Superior temporal gyrus (tissue), 1 donor: ENCODE data around the gene SF3B1.
"Not testable (repeated sequence)": the region's sequence is repeated elsewhere in the genome, so short reads cannot be mapped to it uniquely, and the experiment has no call there.

Experiments used
- DNase-seq: peaks from one replicate; pipeline ENCODE4 v3.0.0-alpha.2; 2016; ENCODE audit errors: extremely low spot score

The SF3B1 gene

GRCh38 chr2:197379308-197379917, 55.4 kb downstream of the SF3B1 start:
- not testable (repeated sequence) for DNase-seq

- peak; percentile 84 for DNase-seq
These were observed 56.1 kb downstream of the SF3B1 start for GRCh38 chr2:197378494-197379307.

GRCh38 chr2:197378086-197378485, 56.7 kb downstream of the SF3B1 start:
- no peak for DNase-seq

GRCh38 chr2:197377670-197378069, 57.2 kb downstream of the SF3B1 start:
- DNase-seq, result no peak

GRCh38 chr2:197372592-197372991, 62.2 kb downstream of the SF3B1 start:
- no peak for DNase-seq

DNA sequence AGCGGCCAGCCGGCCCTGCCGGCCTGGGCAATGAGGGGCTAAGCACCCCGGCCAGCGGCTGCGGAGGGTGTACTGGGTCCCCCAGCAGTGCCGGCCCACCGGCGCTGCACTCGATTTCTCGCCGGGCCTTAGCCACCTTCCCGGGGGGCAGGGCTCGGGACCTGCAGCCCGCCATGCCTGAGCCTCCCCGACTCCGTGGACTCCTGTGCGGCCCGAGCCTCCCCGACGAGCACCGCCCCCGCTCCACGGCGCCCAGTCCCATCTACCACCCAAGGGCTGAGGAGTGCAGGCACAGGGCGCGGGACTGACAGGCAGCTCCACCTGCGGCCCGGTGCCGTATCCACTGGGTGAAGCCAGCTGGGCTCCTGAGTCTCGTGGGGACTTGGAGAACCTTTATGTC, 64.2 kb downstream of the SF3B1 start:
- not testable (repeated sequence) for DNase-seq

GRCh38 chr2:197369933-197370320, 64.9 kb downstream of the SF3B1 start:
- DNase-seq, result no peak

GRCh38 chr2:197369228-197369932, 65.4 kb downstream of the SF3B1 start:
- no peak for DNase-seq

DNA sequence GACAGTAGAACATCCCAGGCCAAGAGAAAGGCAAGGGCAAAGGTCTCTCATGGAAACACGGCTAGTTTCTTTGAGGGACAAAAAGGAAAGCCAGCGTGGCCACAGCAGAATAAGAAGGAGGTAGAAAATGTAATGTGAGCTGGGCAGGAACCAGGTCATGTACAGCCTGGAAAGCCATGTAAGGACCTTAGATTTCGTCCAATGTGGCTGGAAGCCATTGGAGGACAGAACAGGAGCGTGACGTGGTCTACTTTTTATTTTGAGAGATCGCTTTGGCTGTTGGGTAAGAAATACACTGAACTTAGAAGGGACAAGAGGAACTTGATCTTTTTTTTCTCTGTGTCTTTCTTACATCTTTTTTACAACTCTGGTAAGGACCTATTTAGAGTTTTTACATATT, 66.4 kb downstream of the SF3B1 start:
- no peak for DNase-seq

DNA sequence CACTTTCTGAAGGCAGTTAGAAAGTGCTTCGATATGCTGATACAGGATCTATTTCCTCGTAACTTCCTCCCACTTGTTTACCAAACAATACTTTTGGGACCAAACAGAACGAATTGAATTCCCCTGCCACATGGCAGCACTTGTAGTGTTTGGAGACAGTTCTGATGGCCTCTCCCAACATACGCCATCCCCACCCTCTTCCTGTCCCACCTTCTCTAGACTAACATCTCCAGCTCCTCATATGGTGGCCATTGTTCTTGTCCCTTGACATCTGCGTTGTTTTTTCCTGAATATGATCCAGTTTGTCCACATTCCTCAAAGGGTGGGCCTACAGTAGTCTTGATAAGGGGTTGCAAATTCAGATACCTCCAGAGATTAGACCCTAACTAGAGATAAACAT, 70.8 kb downstream of the SF3B1 start:
- no peak for DNase-seq

GRCh38 chr2:197360744-197361156, 74.1 kb downstream of the SF3B1 start:
- no peak for DNase-seq

- no peak for DNase-seq
These were observed 75.0 kb downstream of the SF3B1 start for GRCh38 chr2:197359859-197360258.

DNA sequence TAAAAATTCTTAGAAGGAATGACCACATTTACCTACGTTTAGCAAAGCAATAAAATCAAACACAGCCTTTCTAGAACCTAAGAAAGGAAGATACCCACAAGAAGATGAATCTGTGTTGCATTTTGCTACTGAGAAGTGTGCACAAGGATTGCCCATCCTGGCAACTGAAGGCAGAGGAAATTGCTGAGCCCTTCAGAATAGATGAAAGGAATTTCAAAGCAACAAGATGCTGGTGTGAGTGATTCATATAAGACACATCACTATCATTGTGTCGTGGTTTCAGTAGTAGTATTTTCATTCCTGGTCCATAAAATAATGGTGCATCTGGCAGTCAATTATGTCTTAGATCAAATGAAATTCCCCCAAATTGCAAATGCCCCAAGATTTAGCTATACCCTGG, 75.9 kb downstream of the SF3B1 start:
- DNase-seq, result no peak

DNA sequence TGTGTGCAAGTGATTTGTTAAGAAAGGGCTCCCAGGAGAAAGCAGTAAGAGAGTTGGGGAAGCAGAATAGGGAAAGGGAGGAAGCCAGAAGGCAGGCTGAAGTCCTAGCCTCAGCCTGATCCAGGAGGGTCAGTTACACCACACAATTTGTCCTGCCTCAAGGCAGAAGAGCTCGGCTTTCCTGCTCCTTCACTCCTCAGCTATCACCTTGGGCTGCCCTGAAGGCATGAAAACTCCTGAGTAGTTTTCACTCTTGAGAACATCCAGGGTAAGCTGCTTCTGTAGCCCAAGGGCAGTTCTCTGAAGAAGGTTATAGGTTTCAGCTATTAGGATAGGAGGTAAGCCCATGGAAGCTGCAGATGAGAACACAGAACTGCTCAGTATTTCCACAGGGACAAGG, 76.8 kb downstream of the SF3B1 start:
- DNase-seq, result no peak

DNA sequence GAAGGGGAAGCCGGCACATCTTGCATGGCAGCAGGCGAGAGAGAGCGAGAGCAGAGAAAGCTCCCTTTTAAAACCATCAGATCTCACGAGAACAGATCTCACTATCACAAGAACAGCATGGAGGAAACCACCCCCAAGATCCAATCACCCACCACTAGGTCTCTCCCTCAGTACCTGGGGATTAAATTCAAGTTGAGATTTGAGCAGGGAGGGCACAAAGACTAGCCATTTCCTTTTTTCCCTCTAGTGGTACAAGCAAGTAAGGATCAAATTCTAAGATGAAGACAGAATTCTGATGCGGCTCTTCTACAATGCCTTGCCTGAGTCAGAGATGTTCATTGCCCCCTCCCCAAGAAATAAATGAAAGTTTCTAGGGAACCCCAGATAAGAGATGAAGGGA, 78.7 kb downstream of the SF3B1 start:
- DNase-seq, result no peak

GRCh38 chr2:197354169-197354558, 80.7 kb downstream of the SF3B1 start:
- no peak for DNase-seq

GRCh38 chr2:197353393-197354168, 81.2 kb downstream of the SF3B1 start:
- DNase-seq, result no peak

DNA sequence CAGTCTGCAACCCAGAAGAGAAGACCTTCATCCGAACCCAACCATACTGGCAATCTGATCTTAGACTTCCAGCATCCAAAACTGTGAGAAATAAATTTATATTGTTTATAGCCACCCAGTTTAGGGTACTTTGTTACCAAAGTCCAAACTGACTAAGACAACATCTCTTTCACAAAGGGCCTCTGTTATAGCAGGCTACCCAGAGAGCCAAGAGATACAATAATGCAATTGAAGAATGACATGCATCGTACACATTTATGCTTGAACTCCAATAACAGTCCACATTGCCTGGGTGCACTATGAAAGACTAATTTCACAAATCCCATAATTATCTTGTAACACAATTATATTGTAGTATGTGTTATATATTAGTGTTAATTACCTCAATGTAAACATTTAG, 85.1 kb downstream of the SF3B1 start:
- DNase-seq, result peak; percentile 32

DNA sequence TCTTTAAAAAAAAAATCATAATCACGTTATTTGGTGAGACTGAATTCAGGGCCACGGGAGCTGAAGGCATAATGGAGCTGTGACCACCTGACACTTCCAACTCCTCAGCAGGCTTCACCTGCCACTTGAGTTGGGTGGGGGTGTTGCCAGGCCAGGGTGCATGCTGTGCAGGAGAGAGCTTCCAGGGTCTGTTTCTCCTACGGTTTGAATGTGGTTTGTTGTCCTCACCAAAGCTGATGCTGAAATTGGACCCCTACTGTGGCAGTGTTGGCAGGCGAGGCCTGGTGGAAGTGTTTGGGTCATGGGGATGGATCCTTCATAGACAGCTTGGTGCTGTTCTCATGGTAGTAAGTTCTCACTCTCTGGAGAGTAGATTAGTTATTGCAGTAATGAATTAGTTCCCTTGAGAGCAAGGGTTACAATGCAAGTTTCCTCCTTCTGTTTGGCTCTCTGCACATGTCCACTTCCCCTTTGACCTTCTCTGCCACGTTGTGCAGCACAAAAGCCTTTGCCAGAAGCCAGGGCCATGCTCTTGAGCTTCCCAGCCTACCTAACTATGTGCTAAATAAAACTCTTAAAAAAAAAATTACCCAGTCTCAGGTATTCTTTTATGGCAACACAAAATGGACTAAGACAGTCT, 86.0 kb downstream of the SF3B1 start:
- no peak for DNase-seq

DNA sequence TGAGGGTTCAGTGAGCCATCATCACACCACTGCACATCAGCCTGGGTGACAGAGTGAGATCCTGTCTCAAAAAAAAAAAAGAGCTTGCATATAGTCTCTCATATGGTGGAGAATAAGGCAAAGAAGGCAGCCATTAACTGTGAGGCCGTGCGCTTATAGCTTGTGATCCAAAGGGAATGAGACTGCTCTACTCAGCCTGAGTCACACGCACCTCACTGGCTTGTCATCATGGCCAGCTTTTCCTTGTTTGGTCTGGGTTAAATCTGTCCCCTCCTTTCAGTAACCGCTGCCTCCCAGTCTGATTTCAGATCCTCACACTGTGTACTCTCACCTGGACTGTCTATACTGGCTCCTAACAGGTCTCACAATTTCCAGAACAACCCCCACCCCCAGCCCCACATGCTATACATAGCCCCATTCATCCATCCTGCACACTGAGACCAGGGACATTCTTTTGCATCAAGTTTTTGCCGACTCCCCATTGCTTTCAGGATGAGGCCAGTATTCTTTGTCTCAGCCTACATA, 88.9 kb downstream of the SF3B1 start:
- no peak for DNase-seq

DNA sequence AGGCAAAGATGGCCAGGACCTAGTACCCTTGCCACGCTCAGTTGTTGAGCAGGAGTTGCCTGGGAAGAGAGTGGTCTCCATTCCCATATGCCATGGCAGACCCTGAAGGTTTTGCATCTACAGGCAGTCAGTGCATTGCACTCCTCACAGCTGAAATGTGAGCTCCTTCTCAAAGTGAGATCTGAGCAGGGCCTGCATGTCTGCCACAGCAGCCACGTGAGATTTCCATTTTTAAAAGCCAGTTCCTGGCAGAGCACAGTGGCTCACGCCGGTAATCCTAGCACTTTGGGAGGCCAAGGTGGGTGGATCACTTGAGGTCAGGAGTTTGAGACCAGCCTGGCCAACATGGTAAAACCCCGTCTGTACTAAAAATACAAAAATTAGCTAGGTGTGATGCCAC, 90.9 kb downstream of the SF3B1 start:
- DNase-seq, result not testable (repeated sequence)
